ENCODE data around the gene ABCA3. TPM values are rescaled to one million over a fixed set of nuclear protein-coding genes. Genes with fewer than 3 reads are reported as not detected.

Gene ABCA3
- polyA plus RNA-seq, 1 experiment = 3.8 TPM

GRCh38 chr16:2282866-2283555 is 57.5 kb downstream of the ABCA3 start:
- no peak for DNase-seq (ENCODE audit: low read depth)
- Histone ChIP-seq H3K36me3 (ENCODE audit: control insufficient read depth, insufficient read depth, low read length) (no peaks in the 10 kb centered on the region), H3K4me3 (ENCODE audit: low read depth, low read length) (no peak overlapping the region), H3K27me3 (ENCODE audit: control insufficient read depth, insufficient read depth, low read length) (no peaks in the 10 kb centered on the region)
- ChIA-PET CTCF (no interaction called here), POLR2A (no interaction called here)
- TF ChIP-seq CTCF (IDR thresholded peaks at IDR 0.05; ENCODE audit: insufficient read depth, low read depth, low read length) = no peak

DNA sequence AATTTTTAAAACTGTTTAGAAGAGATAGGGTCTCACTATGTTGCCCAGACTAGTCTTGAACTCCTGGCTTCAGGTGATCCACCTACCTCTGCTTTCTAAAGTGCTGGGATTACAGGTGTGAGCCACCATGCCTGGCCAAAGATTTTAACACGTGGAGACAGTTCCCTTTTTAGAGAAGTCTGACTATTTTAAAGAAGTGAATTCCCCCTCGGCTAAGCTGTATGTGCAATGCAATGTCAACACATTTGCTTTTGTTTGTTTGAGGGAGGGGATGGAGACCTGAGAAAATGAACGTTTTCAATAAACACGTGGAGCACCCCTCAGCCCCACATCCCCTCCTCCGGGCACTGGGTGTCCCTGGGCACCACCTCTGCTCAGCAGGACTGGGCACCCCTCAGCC is 58.3 kb downstream of the ABCA3 start:
- CTCF ChIA-PET = no interaction called here
- DNase-seq (ENCODE audit: low read depth) = no peak
- H3K4me3 ChIP-seq (ENCODE audit: low read depth, low read length) = no peak overlapping the region
- H3K36me3 ChIP-seq (ENCODE audit: control insufficient read depth, insufficient read depth, low read length) = no peaks in the 10 kb centered on the region
- TF ChIP-seq CTCF (IDR thresholded peaks at IDR 0.05; ENCODE audit: insufficient read depth, low read depth, low read length) = no peak
- POLR2A ChIA-PET = no interaction called here
- H3K27me3 ChIP-seq (ENCODE audit: control insufficient read depth, insufficient read depth, low read length) = no peaks in the 10 kb centered on the region

- DNase-seq (ENCODE audit: low read depth) = no peak
- ChIA-PET CTCF (interaction anchor here (0.7 to 2.2 kb wide), 2 partner anchors 10 to 220 kb away, joined by 3 to 9 read pairs; no protein-coding TSS in a partner anchor), POLR2A (no interaction called here)
- Histone ChIP-seq H3K27me3 (ENCODE audit: control insufficient read depth, insufficient read depth, low read length) (no peaks in the 10 kb centered on the region), H3K36me3 (ENCODE audit: control insufficient read depth, insufficient read depth, low read length) (no peaks in the 10 kb centered on the region), H3K4me3 (ENCODE audit: low read depth, low read length) (no peak overlapping the region)
- TF ChIP-seq CTCF (IDR thresholded peaks at IDR 0.05; ENCODE audit: insufficient read depth, low read depth, low read length) = no peak
Measured at GRCh38 chr16:2280981-2281542, 59.5 kb downstream of the ABCA3 start.

DNA sequence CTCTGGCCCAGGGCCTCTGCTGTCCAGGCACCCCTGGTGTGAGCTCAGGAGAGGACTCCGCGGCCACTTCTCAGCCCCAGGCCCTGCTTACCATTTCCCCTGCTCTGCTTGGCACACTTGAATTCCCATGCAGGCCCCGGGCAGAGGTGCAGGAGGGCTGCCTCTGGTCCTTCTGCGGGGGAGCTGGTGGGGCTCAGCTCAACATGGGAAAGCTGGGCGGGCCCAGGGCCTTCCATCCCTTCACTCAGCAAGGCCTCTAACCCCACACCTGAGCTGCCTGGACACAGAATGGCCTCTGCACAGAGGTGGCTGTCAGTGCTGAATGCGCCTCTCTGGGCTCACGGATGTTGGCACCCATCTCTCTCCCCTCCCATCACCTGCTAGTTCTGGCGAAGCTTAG is 60.1 kb downstream of the ABCA3 start:
- no peak overlapping the region for H3K4me3 ChIP-seq (ENCODE audit: low read depth, low read length)
- TF ChIP-seq CTCF (IDR thresholded peaks at IDR 0.05; ENCODE audit: insufficient read depth, low read depth, low read length) = no peak
- H3K36me3 ChIP-seq (ENCODE audit: control insufficient read depth, insufficient read depth, low read length) = no peaks in the 10 kb centered on the region
- no peaks in the 10 kb centered on the region for H3K27me3 ChIP-seq (ENCODE audit: control insufficient read depth, insufficient read depth, low read length)
- no peak for DNase-seq (ENCODE audit: low read depth)
- ChIA-PET POLR2A (no interaction called here), CTCF (interaction anchor here (2.2 kb wide), 1 partner anchor 221 kb away, joined by 9 read pairs; no protein-coding TSS in a partner anchor)

DNA sequence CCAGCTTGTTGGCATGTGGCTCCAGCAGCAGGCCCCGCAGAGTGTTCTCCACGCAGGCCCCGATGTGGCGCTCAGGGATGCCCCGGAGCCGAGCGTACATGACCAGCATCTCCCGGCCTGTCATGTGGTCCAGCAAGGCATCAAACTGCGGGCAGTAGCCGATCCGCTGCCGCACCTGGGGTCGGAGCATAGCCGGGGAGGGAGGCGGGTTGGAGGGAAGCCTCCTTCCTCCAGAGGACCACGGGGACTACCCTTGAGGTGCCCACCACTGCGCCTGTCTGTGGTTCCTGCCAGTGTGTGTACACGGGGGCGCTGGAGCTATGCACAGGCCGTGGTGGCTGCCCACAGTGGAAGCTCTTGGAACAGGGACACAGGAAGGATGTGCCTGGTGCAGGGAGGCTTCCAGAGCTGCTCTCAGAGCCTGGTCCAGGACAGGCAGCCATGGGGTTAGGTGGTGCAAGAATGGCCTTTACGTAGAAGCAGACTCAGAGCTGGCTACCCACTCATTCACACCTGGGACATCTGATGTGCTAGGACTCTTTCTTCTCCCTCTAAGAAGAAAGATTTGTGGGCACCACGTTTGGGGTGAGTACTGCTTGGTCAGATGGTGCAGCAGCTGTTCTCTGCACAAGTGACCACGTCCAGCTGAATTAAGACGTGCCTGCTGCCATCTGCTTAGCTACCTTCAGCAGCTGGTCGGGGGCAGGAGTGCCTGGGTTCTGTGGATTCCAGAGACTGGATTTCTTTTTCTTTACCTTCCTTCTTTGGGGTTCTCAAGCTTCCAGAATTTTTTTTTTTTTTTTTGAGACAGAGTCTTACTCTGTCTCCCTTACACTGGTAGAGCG is 61.4 kb downstream of the ABCA3 start:
- no peaks in the 10 kb centered on the region for H3K36me3 ChIP-seq (ENCODE audit: control insufficient read depth, insufficient read depth, low read length)
- H3K4me3 ChIP-seq (ENCODE audit: low read depth, low read length) = no peak overlapping the region
- ChIA-PET POLR2A (no interaction called here), CTCF (interaction anchor here (0.8 to 2.2 kb wide), 2 partner anchors 10 to 222 kb away, joined by 3 to 9 read pairs; no protein-coding TSS in a partner anchor)
- TF ChIP-seq CTCF (IDR thresholded peaks at IDR 0.05; ENCODE audit: insufficient read depth, low read depth, low read length) = no peak
- H3K27me3 ChIP-seq (ENCODE audit: control insufficient read depth, insufficient read depth, low read length) = no peaks in the 10 kb centered on the region
- no peak for DNase-seq (ENCODE audit: low read depth)
